ENCODE results near the gene STUM.

STUM gene

DNA sequence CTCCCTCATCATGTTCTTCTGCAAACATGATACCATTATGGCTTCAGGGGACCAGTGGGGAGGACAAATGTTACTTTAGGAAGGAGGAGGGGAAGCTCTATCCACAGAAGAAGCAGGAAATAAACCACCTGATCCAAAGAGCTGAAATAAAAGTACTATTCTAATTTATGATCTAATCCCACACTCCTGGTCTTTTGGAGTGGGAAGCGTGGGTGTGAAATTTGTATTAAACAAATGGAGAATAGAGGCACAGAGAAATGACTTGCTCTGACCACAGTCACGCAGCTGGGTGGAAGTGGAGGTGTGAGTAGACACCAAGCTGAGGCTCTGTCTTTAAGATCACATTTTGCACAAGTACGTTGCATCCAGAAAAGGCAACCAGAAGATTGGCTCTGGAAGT, 14.5 kb upstream of the STUM start:
- DNase-seq (ENCODE audit: low read depth) = no peak

GRCh38 chr1:226534645-226535044, 13.9 kb upstream of the STUM start:
- DNase-seq (ENCODE audit: low read depth) = no peak

DNA sequence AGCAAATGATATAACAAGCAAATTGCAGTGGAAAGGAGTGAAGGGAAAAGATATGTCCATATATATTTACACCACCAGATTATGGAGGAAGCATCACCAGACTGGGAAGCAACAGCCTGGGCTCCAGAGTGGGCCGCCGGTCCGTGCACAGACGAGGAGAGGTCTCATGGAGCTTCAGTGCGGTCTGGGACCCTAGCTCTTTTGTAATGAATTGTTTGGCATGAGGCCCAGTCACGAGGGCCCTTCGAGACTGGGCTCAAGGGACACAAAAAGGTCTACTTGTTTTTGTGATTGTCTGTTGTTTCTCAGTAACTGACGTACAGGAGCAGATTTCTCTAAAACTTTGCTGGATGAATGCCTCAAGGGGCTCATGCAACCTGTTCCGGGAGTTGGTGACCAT, 12.9 kb upstream of the STUM start:
- DNase-seq (ENCODE audit: low read depth) = no peak

- DNase-seq (ENCODE audit: low read depth) = no peak
These were observed 7.3 kb upstream of the STUM start for GRCh38 chr1:226541231-226541630.

- DNase-seq (ENCODE audit: low read depth) = no peak
These were observed 6.6 kb upstream of the STUM start for GRCh38 chr1:226541631-226542622.

- no peak for DNase-seq (ENCODE audit: low read depth)
These were observed 5.9 kb upstream of the STUM start for GRCh38 chr1:226542623-226543103.

DNA sequence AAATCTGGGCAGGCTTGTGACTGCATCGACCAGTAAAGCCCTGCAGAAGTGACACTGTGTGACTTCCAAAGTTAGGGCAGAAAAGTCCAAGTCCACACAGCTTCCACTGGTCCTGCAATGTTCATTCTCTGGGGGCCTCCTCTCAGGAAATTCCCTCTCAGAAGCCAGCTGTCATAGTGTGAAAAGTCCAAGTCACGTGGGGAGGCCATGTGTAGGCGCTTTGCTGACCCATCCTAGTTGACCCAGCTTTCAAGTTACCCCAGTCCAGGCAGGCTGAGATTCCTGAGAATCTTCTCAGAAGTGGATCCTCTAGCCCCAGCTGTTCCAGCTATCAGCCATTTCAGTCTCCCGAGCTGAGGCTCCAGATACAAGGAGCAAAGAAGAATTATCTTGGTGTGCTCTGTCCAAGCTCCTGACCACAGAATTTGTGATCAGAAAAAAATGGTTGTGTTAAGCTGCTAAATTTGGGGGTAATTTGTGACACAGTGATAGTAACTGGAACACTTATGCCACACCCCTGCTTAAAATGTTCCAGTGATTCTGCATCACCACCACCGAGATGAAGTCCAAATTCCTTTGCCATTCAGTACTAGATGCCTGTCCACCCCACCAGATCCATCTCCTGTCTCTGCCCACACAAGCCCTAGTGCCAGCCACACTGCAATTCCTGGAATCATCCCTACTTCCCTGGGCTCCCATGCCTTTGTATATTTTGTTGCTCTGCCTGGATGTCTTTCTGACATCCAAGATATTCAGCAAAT, 2.5 kb upstream of the STUM start:
- no peak for DNase-seq (ENCODE audit: low read depth)

- no peak for DNase-seq (ENCODE audit: low read depth)
These were observed 1.6 kb upstream of the STUM start for GRCh38 chr1:226546926-226547325.

DNA sequence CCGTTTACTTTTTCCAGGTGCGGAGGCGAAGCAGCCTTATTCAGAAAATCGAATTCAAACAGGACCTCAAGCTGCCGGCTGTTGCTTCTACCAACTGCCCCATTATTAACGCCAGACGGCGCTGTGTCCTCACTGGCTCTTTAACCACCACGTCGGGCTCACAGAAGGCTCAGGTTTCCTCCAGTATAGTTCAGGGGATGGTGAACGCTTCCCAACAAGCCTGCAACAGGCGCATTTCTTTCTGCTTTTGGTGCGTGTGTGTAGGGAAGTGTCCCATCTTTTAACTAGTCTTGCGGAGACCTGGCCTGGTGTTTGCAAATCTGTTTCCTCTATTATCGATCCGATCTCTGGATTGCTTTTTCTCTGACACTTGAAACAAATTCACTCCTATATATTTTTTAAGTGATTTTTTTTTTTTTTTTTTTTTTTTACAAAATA, 791 bp upstream of the STUM start:
- peak; percentile 46 for DNase-seq (ENCODE audit: low read depth)

- no peak for DNase-seq (ENCODE audit: low read depth)
These were observed 751 bp downstream of the STUM start for GRCh38 chr1:226549094-226549936.

GRCh38 chr1:226549937-226550671, 1.5 kb downstream of the STUM start:
- no peak for DNase-seq (ENCODE audit: low read depth)

DNA sequence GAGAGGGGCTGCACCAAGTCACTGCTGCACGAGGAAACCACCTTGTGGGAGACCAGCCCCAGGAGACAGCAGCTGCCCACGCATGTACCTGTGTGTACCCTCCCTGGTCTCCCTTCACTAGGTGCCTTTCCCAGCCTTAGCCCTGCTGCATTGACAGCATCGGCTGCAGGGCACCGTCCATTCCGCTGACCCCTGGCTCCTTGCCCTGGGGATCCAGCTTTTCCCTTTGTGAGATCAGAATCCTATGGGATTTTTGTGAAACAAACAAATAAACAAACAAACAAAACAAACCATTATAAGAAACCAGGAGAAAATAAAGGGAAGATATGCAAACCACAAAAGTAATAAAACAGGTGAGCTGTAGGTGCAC, 2.1 kb downstream of the STUM start:
- DNase-seq (ENCODE audit: low read depth) = no peak

GRCh38 chr1:226551299-226551698, 2.7 kb downstream of the STUM start:
- no peak for DNase-seq (ENCODE audit: low read depth)

GRCh38 chr1:226552061-226552460, 3.5 kb downstream of the STUM start:
- DNase-seq (ENCODE audit: low read depth) = no peak

GRCh38 chr1:226553266-226553923, 4.8 kb downstream of the STUM start:
- no peak for DNase-seq (ENCODE audit: low read depth)

DNA sequence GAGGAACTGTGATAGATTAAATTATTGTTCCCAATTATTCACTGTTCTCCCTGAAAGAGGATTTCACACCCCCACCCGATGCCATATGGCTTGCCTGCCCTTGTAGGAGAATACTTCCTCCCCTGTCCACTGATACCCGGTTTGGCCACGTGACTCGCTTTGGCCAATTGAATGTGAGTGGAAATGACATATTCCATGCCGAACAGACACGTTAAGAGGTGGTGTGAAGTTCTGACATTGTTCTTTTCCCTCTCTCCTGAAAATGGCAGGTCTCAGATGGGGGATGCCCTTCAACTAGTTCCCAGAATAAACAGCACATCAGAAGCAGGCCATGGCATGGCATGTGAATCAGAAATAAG, 5.3 kb downstream of the STUM start:
- no peak for DNase-seq (ENCODE audit: low read depth)

- no peak for DNase-seq (ENCODE audit: low read depth)
These were observed 6.5 kb downstream of the STUM start for GRCh38 chr1:226555092-226555491.

DNA sequence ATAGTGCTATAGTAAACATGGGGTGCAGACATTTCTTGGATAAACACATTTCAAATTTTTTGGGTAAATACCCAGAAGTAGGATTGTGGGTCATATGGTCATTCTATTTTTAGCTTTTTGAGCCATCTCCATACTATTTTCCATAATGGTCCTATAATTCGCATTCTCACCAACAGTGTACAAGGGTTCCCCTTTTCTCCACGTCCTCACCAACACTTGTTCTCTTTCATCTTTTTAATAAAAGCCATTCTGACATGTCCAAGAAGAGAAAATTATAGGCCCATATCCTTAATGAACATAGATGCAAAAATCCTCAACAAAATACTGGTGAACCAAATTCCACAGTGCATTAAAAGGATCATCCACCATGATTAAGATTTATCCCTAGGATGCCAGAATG, 8.9 kb downstream of the STUM start:
- no peak for DNase-seq (ENCODE audit: low read depth)

DNA sequence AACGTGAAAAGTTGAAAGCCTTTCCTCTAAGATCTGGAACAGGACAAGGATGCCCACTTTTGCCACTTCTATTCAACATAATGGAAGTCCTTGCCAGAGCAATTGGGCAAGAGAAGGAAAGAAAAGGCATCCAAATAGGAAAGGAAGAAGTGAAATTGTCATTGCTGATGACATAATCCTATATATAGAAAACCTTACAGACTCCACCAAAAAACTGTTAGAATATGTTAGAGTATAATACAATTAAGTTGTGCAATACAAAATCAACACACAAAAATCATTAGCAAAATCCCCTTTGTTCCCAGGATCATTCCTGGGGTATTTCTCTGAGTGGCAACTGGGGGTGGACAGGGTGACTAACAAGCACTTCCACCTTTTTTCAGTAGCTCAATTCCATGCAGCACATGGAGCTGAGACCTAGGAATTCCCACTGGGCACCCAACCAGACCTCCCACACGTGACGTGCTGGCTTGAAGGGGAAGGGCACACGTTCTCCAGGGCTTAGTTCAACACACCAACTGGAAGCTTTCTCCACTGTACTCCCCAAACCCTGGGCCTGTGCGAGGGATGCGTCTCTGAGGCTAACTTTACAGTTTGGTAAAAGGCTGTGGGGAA, 9.6 kb downstream of the STUM start:
- DNase-seq (ENCODE audit: low read depth) = no peak

DNA sequence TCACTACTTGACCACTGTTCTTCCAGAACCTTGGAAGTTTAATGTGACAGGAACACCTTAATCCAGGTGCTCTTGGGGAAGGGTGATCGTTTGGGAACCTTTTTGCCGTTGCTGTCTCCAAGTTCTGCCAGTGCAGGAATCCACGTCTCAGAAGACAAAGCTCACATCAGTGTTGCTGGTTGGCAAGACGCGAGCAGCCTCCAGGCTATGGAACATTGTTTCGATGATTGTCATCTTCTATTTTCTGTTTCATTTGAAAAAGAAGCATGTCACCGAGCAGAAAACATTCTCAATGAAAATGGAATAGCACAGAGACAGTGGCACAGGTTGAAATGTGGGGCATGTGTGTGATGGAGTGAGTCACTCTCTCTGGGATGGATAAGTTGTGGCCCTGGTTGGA, 11.7 kb downstream of the STUM start:
- DNase-seq (ENCODE audit: low read depth) = no peak

- no peak for DNase-seq (ENCODE audit: low read depth)
These were observed 14.4 kb downstream of the STUM start for GRCh38 chr1:226562989-226563388.

Data from activated gamma-delta T cell treated with anti-CD3 and anti-CD28 coated beads, Interleukin-2, amount 50 U/mL, for 16 hours (primary cell).